Endothelial cell of umbilical vein (primary cell): Measurements from ENCODE around the gene ATF5. TPM values are rescaled to one million over a fixed set of nuclear protein-coding genes. Genes with fewer than 3 reads are reported as not detected.

Experiments
- BruUV-seq: library from RNA; stranded (reverse); fragments of 400-500 nt; replicated peaks from 2 replicates; lab custom pipeline; 2021; lab: Mats Ljungman, UMichigan
- CTCF ChIA-PET: fragments of 300-600, 350-600 bp; sonication (Branson Sonifier 250); formaldehyde crosslinking; loops from one replicate; lab custom pipeline; 2021; ENCODE audit warnings: antibody characterized with exemption, inconsistent platforms; lab: Charles Lee
- POLR2A ChIA-PET: fragments of 300-600, 350-600 bp; sonication (Branson Sonifier 250); formaldehyde crosslinking; loops from one replicate; lab custom pipeline; 2021; ENCODE audit warnings: antibody characterized with exemption, inconsistent platforms; lab: Charles Lee
- DNase-seq: peaks from one replicate; pipeline ENCODE4 v3.0.0-alpha.2; 2011; ENCODE audit warnings: low read depth, low spot score
- FAIRE-seq: peaks from 2 replicates; lab custom pipeline; 2011; peaks lifted over from hg19 to GRCh38; lab: Jason Lieb, UNC
- H2AFZ ChIP-seq: 2 replicates; pipeline ENCODE4 v1.6.0; 2012; ENCODE audit warnings: low read depth, low read length, control low read depth, inconsistent platforms
- H3K27ac ChIP-seq: 2 replicates; pipeline ENCODE4 v1.5.1; 2011; ENCODE audit warnings: low read depth, mild to moderate bottlenecking, control low read depth, low read length, moderate library complexity; ENCODE audit not compliant: insufficient read depth
- H3K27me3 ChIP-seq, 2 experiments: 2 replicates each; pipeline versions ENCODE4 v1.6.0 to v1.6.1; 2011; ENCODE audit warnings: low read length in 2 of 2, mixed read lengths in 1 of 2; ENCODE audit not compliant: control insufficient read depth in 2 of 2, insufficient read depth in 2 of 2
- H3K36me3 ChIP-seq, 2 experiments: 2 replicates in 1 of 2; 3 replicates in 1 of 2; pipeline ENCODE4 v1.5.1; 2011; ENCODE audit warnings: low read length in 2 of 2, mild to moderate bottlenecking in 1 of 2, moderate library complexity in 1 of 2; ENCODE audit not compliant: control insufficient read depth in 2 of 2, insufficient read depth in 2 of 2; ENCODE audit errors: extremely low read depth in 1 of 2
- H3K4me1 ChIP-seq: 3 replicates; pipeline ENCODE4 v1.5.1; 2011; ENCODE audit warnings: mild to moderate bottlenecking, low read length; ENCODE audit not compliant: control insufficient read depth, insufficient read depth; ENCODE audit errors: extremely low read depth
- H3K4me2 ChIP-seq: 2 replicates; pipeline ENCODE4 v1.6.1; 2011; ENCODE audit warnings: low read length, control low read depth, mixed read lengths; ENCODE audit not compliant: insufficient read depth
- H3K4me3 ChIP-seq, 3 experiments: fragments of 200-600 bp in 1 of 3; sonication (generic), shearing (Covaris generic) in 1 of 3; replicated peaks in 1 of 3; 2 replicates each; pipeline ENCODE4 v1.5.1; 2011 to 2016; ENCODE audit warnings: control low read depth in 3 of 3, low read length in 3 of 3, mild to moderate bottlenecking in 2 of 3, inconsistent platforms in 1 of 3, low read depth in 1 of 3, moderate library complexity in 1 of 3; ENCODE audit not compliant: insufficient read depth in 1 of 3
- H3K79me2 ChIP-seq: 2 replicates; pipeline ENCODE4 v1.6.0; 2012; ENCODE audit warnings: low read length, inconsistent platforms; ENCODE audit not compliant: control insufficient read depth, insufficient read depth
- H3K9ac ChIP-seq: replicated peaks from 2 replicates; pipeline ENCODE3; 2011; ENCODE audit warnings: low read length, control low read depth; ENCODE audit not compliant: insufficient read depth; ENCODE audit errors: extremely low read depth
- H3K9me1 ChIP-seq: replicated peaks from 3 replicates; pipeline ENCODE4 v1.6.0; 2011; ENCODE audit warnings: mild to moderate bottlenecking, low read length; ENCODE audit not compliant: control insufficient read depth, insufficient read depth; ENCODE audit errors: extremely low read depth
- H3K9me3 ChIP-seq: replicated peaks from 2 replicates; pipeline ENCODE4 v1.5.1; 2012; ENCODE audit warnings: low read length, inconsistent platforms; ENCODE audit not compliant: control insufficient read depth, insufficient read depth
- H4K20me1 ChIP-seq: replicated peaks from 2 replicates; pipeline ENCODE3; 2011; ENCODE audit warnings: mild to moderate bottlenecking, low read length; ENCODE audit not compliant: control insufficient read depth, insufficient read depth; ENCODE audit errors: extremely low read depth
- CTCF ChIP-seq, 2 donors: IDR thresholded peaks; 1 replicate in 1 of 2; 2 replicates in 1 of 2; pipeline ENCODE4 v1.5.1; 2011; ENCODE audit warnings: low read length in 2 of 2, mild to moderate bottlenecking in 2 of 2, moderate library complexity in 2 of 2, control low read depth in 1 of 2, inconsistent platforms in 1 of 2, low read depth in 1 of 2; ENCODE audit not compliant: insufficient read depth in 1 of 2; ENCODE audit errors: extremely low read depth in 1 of 2
- EZH2 ChIP-seq: IDR thresholded peaks from 2 replicates; pipeline ENCODE4 v1.6.1; 2012; ENCODE audit warnings: borderline replicate concordance, low read depth, mild to moderate bottlenecking, moderate library complexity, low read length, inconsistent platforms; ENCODE audit not compliant: severe bottlenecking
- FOS ChIP-seq: IDR thresholded peaks from 2 replicates; pipeline ENCODE4 v1.6.1; 2011; ENCODE audit warnings: mild to moderate bottlenecking, low read length, moderate library complexity, borderline replicate concordance; ENCODE audit not compliant: insufficient read depth
- GATA2 ChIP-seq: IDR thresholded peaks from 2 replicates; pipeline ENCODE4 v1.7.0; 2011; ENCODE audit warnings: low read depth, mild to moderate bottlenecking, moderate library complexity, mixed read lengths, low read length; ENCODE audit not compliant: insufficient read length, insufficient read depth
- JUN ChIP-seq: IDR thresholded peaks from 2 replicates; pipeline ENCODE4 v1.6.1; 2011; ENCODE audit warnings: borderline replicate concordance, low read depth; ENCODE audit not compliant: insufficient read length, insufficient read depth
- MAX ChIP-seq: IDR thresholded peaks from 2 replicates; pipeline ENCODE4 v1.6.1; 2011; ENCODE audit not compliant: insufficient read depth, insufficient read length
- MYC ChIP-seq: IDR thresholded peaks from one replicate; pipeline ENCODE4 v1.6.1; 2011; ENCODE audit warnings: mild to moderate bottlenecking, low read depth, low read length
- POLR2A ChIP-seq: IDR thresholded peaks from 2 replicates; pipeline ENCODE4 v1.6.1; 2012; ENCODE audit warnings: low read depth, mild to moderate bottlenecking, control low read depth, low read length
- POLR2AphosphoS5 ChIP-seq: IDR thresholded peaks from 2 replicates; pipeline ENCODE4 v1.6.1; 2012; ENCODE audit warnings: low read depth, mild to moderate bottlenecking, control low read depth, low read length, moderate library complexity; ENCODE audit not compliant: insufficient read depth
- dilution Hi-C: fragments of 300-500 bp; cut with MboI; formaldehyde crosslinking; loops from one replicate; pipeline ENCODE4 v1.15.0; 2019; ENCODE audit warnings: low sequenced_read_pairs; ENCODE audit not compliant: extremely low pct_ligation_motif_present
- intact Hi-C: fragments of 100-400 bp; cut with micrococcal nuclease; formaldehyde crosslinking; loops from one replicate; pipeline ENCODE4 v1.10.0; 2022
- polyA plus RNA-seq, 4 experiments: library from polyadenylated mRNA; depleted of rRNA in 3 of 4; stranded (reverse) in 3 of 4; unstranded in 1 of 4; fragments of >200 nt; gene quantifications; 2 replicates each; pipeline versions ENCODE4 v1.2.1 to v1.2.3, GENCODE V29; 2011 to 2012; ENCODE audit warnings: missing spikeins in 1 of 4
- total RNA-seq: library from RNA; stranded (reverse); gene quantifications from 2 replicates; pipeline ENCODE4 v1.2.3, GENCODE V29; 2021

ATF5 gene
- total and polyA plus RNA-seq, 2 donors (not counting 3 experiments of a cell fraction or from before 2014, with no cell fraction given): 23.2 to 46.0 TPM

GRCh38 chr19:49971991-49972411 lies 43.0 kb downstream of the ATF5 start:
- dilution Hi-C loops: no loop called here
- CTCF ChIA-PET: no interaction called here
- Histone ChIP-seq H3K9me3 (no peaks in the 10 kb centered on the region), H3K27ac (no peak overlapping the region), H4K20me1 (no peaks in the 10 kb centered on the region), H3K4me1 (no peaks in the 10 kb centered on the region), H3K36me3 (no peaks in the 10 kb centered on the region), H3K79me2 (no peaks in the 10 kb centered on the region), H2AFZ (no peak overlapping the region), H3K27me3 (no peaks in the 10 kb centered on the region), H3K4me3 (no peak overlapping the region), H3K9ac (no peak overlapping the region), H3K9me1 (no peaks in the 10 kb centered on the region), H3K4me2 (no peak overlapping the region)
- TF ChIP-seq CTCF (IDR thresholded peaks at IDR 0.05; ENCODE audit: extremely low read depth in 1 of 2, insufficient read depth in 1 of 2, low read depth in 1 of 2, low read length in 2 of 2) (no peak), GATA2 (no peak)
- no peak for FAIRE-seq
- POLR2A ChIA-PET: no interaction called here
- BruUV-seq: no TSS peak
- DNase-seq: no peak
- intact Hi-C loops: no loop called here

- Histone ChIP-seq H2AFZ (no peak overlapping the region), H3K36me3 (no peaks in the 10 kb centered on the region), H3K27ac (no peak overlapping the region), H3K4me2 (no peak overlapping the region), H3K9me3 (no peaks in the 10 kb centered on the region), H3K4me3 (no peak overlapping the region), H3K27me3 (no peaks in the 10 kb centered on the region), H3K9me1 (no peaks in the 10 kb centered on the region), H3K79me2 (no peaks in the 10 kb centered on the region), H3K9ac (no peak overlapping the region), H4K20me1 (no peaks in the 10 kb centered on the region), H3K4me1 (no peaks in the 10 kb centered on the region)
- no peak for FAIRE-seq
- dilution Hi-C loops: no loop called here
- CTCF ChIA-PET: no interaction called here
- intact Hi-C loops: no loop called here
- BruUV-seq: no TSS peak
- no peak for DNase-seq
- TF ChIP-seq JUN: no peak
- TF ChIP-seq EZH2: no peak
- TF ChIP-seq POLR2AphosphoS5: no peak
- TF ChIP-seq FOS: no peak
- TF ChIP-seq POLR2A: no peak
- no peak for TF ChIP-seq MAX
- TF ChIP-seq CTCF (IDR thresholded peaks at IDR 0.05; ENCODE audit: extremely low read depth in 1 of 2, insufficient read depth in 1 of 2, low read depth in 1 of 2, low read length in 2 of 2): no peak
- no peak for TF ChIP-seq MYC
- no peak for TF ChIP-seq GATA2
- POLR2A ChIA-PET: no interaction called here
These were observed 43.8 kb downstream of the ATF5 start for GRCh38 chr19:49972841-49973240.
